Measurements from ENCODE around the gene SYNDIG1. TPM values are rescaled to one million over a fixed set of nuclear protein-coding genes. Genes with fewer than 3 reads are reported as not detected.

Gene SYNDIG1
- total RNA-seq, 4 donors from 2014 or later = 0.45 TPM; not detected in 3

GRCh38 chr20:24659835-24660234, 190.4 kb downstream of the SYNDIG1 start:
- WGBS, 2 donors = 90 to 93% methylated on average over 6 of the region's 6 CpGs
- intact Hi-C loops (cut with DNase I; ENCODE audit: low total_unique reads) = no loop called here
- H3K4me3 ChIP-seq (ENCODE audit: low read depth, poor library complexity, severe bottlenecking) = no peak overlapping the region
- TF ChIP-seq, protein P1, sequence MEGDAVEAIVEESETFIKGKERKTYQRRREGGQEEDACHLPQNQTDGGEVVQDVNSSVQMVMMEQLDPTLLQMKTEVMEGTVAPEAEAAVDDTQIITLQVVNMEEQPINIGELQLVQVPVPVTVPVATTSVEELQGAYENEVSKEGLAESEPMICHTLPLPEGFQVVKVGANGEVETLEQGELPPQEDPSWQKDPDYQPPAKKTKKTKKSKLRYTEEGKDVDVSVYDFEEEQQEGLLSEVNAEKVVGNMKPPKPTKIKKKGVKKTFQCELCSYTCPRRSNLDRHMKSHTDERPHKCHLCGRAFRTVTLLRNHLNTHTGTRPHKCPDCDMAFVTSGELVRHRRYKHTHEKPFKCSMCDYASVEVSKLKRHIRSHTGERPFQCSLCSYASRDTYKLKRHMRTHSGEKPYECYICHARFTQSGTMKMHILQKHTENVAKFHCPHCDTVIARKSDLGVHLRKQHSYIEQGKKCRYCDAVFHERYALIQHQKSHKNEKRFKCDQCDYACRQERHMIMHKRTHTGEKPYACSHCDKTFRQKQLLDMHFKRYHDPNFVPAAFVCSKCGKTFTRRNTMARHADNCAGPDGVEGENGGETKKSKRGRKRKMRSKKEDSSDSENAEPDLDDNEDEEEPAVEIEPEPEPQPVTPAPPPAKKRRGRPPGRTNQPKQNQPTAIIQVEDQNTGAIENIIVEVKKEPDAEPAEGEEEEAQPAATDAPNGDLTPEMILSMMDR (IDR thresholded peaks at IDR 0.05) = no peak
- no peak for TF ChIP-seq POLR2A (IDR thresholded peaks at IDR 0.05)
- no peak for DNase-seq (ENCODE audit: low spot score in 2 of 2)

- TF ChIP-seq, protein P1 (IDR thresholded peaks at IDR 0.05) = no peak
- no peak for TF ChIP-seq POLR2A (IDR thresholded peaks at IDR 0.05)
- no peak for DNase-seq (ENCODE audit: low spot score in 2 of 2)
- H3K4me3 ChIP-seq (ENCODE audit: low read depth, poor library complexity, severe bottlenecking) = no peak overlapping the region
- WGBS, 2 donors = 86 to 93% methylated on average over 8 of the region's 8 CpGs
- intact Hi-C loops (cut with DNase I; ENCODE audit: low total_unique reads) = no loop called here
These were observed 191.2 kb downstream of the SYNDIG1 start for GRCh38 chr20:24660651-24661050.

- 53 to 57% methylated on average over 1 of the region's 1 CpG for WGBS, 2 donors
- TF ChIP-seq, protein P1 (IDR thresholded peaks at IDR 0.05) = no peak
- no peak for TF ChIP-seq POLR2A (IDR thresholded peaks at IDR 0.05)
- no peak overlapping the region for H3K4me3 ChIP-seq (ENCODE audit: low read depth, poor library complexity, severe bottlenecking)
- no peak for DNase-seq (ENCODE audit: low spot score in 2 of 2)
- intact Hi-C loops (cut with DNase I; ENCODE audit: low total_unique reads) = no loop called here
These were observed 191.8 kb downstream of the SYNDIG1 start for GRCh38 chr20:24661255-24661654.

DNA sequence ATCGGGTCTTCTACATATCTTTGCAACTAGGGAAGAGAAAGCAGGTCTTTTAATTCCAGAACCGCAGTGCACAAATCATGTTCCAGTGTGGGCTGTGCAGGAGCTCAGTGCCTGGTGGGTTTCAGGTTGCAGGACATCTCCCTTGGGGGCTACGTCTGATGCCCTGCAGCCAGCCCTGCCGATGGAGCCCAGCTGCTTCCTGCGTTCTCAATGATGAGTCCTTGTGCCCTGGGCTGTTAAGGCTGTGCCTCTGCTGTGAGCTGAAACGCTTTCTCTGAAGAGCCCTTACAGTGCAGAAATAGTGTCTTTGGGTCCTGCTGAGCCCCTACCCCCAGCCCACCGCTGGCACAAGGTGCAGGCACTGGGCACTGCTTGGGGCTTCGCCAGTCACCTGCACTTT, 192.9 kb downstream of the SYNDIG1 start:
- no peak overlapping the region for H3K4me3 ChIP-seq (ENCODE audit: low read depth, poor library complexity, severe bottlenecking)
- WGBS, 2 donors = 58 to 66% methylated on average over 8 of the region's 8 CpGs
- no peak for DNase-seq (ENCODE audit: low spot score in 2 of 2)
- intact Hi-C loops (cut with DNase I; ENCODE audit: low total_unique reads) = no loop called here
- TF ChIP-seq, protein P1 (IDR thresholded peaks at IDR 0.05) = no peak
- TF ChIP-seq POLR2A (IDR thresholded peaks at IDR 0.05) = no peak

DNA sequence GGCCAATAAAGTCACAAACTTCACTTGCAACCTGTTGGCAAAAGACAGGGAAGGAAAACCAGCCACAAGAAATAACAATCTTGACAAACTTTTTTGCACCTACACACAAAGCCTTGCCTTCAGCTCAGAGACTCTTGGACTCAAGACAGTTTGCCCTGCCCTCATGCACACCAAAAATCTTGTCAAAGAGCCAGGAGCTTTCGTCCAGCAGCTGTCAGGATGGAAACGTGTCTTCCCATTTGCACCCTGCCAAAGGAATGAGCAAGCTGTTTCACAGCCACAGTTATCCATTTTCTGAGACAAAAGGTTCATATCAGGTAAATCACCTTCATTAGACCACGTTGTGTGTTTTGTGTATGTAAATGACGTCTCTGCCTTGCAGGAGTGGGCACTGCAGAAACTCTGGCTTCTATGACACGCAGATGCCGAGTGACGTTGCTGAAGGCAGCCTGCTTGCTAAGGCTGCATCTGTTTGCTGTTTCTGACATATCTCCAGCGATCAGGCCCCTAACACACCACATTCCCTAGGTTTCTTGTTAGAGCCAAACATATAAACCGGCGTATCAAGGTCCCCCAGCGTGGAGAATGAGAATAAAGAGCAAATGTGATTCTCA, 193.4 kb downstream of the SYNDIG1 start:
- no peak overlapping the region for H3K4me3 ChIP-seq (ENCODE audit: low read depth, poor library complexity, severe bottlenecking)
- intact Hi-C loops (cut with DNase I; ENCODE audit: low total_unique reads) = no loop called here
- TF ChIP-seq, protein P1 (IDR thresholded peaks at IDR 0.05) = no peak
- no peak for TF ChIP-seq POLR2A (IDR thresholded peaks at IDR 0.05)
- 38 to 43% methylated on average over 11 of the region's 11 CpGs for WGBS, 2 donors
- no peak for DNase-seq (ENCODE audit: low spot score in 2 of 2)

GRCh38 chr20:24663496-24663895, 194.1 kb downstream of the SYNDIG1 start:
- WGBS, 2 donors = 76 to 81% methylated on average over 6 of the region's 6 CpGs
- no peak for TF ChIP-seq POLR2A (IDR thresholded peaks at IDR 0.05)
- TF ChIP-seq, protein P1 (IDR thresholded peaks at IDR 0.05) = no peak
- intact Hi-C loops (cut with DNase I; ENCODE audit: low total_unique reads) = no loop called here
- H3K4me3 ChIP-seq (ENCODE audit: low read depth, poor library complexity, severe bottlenecking) = no peak overlapping the region
- DNase-seq (ENCODE audit: low spot score in 2 of 2) = no peak

Measured in lower leg skin (tissue), 4 donors.